Measurements from ENCODE around the gene SSH2.

- TF ChIP-seq, protein P1, sequence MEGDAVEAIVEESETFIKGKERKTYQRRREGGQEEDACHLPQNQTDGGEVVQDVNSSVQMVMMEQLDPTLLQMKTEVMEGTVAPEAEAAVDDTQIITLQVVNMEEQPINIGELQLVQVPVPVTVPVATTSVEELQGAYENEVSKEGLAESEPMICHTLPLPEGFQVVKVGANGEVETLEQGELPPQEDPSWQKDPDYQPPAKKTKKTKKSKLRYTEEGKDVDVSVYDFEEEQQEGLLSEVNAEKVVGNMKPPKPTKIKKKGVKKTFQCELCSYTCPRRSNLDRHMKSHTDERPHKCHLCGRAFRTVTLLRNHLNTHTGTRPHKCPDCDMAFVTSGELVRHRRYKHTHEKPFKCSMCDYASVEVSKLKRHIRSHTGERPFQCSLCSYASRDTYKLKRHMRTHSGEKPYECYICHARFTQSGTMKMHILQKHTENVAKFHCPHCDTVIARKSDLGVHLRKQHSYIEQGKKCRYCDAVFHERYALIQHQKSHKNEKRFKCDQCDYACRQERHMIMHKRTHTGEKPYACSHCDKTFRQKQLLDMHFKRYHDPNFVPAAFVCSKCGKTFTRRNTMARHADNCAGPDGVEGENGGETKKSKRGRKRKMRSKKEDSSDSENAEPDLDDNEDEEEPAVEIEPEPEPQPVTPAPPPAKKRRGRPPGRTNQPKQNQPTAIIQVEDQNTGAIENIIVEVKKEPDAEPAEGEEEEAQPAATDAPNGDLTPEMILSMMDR (IDR thresholded peaks at IDR 0.05): peak in 1 of 3 experiments; percentile 1
- no peak for TF ChIP-seq POLR2A (IDR thresholded peaks at IDR 0.05; ENCODE audit: low read depth)
Observed at GRCh38 chr17:29645515-29646051, 284.4 kb downstream of the SSH2 start.
